K562 (cell line): Measurements from ENCODE around the gene AP2A2. TPM values are rescaled to one million over a fixed set of nuclear protein-coding genes. Genes with fewer than 3 reads are reported as not detected.
A peak's percentile ranks its signal among the peaks of the same experiment; 100 is the strongest.

Experiments
- ATAC-seq: fragments of 200-7000 bp; cut with Tn5 transposase; 3 replicates; pipeline ENCODE4 v1.9.1; 2020; ENCODE audit warnings: moderate library complexity
- BruUV-seq: library from RNA; stranded (reverse); fragments of 400-500 nt; replicated peaks from 2 replicates; lab custom pipeline; 2021; lab: Mats Ljungman, UMichigan
- CTCF ChIA-PET: fragments of 300-600 bp; formaldehyde crosslinking; extraction: SDS; loops from one replicate; lab custom pipeline; 2021; ENCODE audit warnings: low intra/inter-chr PET ratio; lab: Yijun Ruan, JAX
- POLR2A ChIA-PET: fragments of 300-600, 350-650 bp; sonication (Branson Sonifier 250); formaldehyde crosslinking; extraction: SDS; loops from one replicate; lab custom pipeline; 2021; ENCODE audit warnings: antibody characterized with exemption, inconsistent platforms; lab: Yijun Ruan, JAX
- DNase-seq, 4 experiments: peaks; one replicate each; pipeline versions ENCODE4 v3.0.0 to v3.0.0-alpha.2; 2011 to 2018; ENCODE audit warnings: low spot score in 3 of 4, mixed read lengths in 3 of 4; ENCODE audit errors: extremely low read depth in 1 of 4
- FAIRE-seq: peaks from 2 replicates; lab custom pipeline; 2011; peaks lifted over from hg19 to GRCh38; lab: Jason Lieb, UNC
- H2AFZ ChIP-seq: 2 replicates; pipeline ENCODE4 v1.6.0; 2011; ENCODE audit warnings: low read depth, low read length, control low read depth, inconsistent platforms
- H3K27ac ChIP-seq: fragments of 200-600 bp; 3 replicates; pipeline ENCODE4 v1.8.0; 2011; ENCODE audit warnings: low read depth, mild to moderate bottlenecking, control low read depth, inconsistent platforms, low read length, moderate library complexity, mixed read lengths; ENCODE audit errors: extremely low read depth
- H3K27me3 ChIP-seq, 2 experiments: fragments of 300-600 bp in 1 of 2; 2 replicates in 1 of 2; 3 replicates in 1 of 2; pipeline versions ENCODE4 v1.6.0 to v1.8.0; 2011; ENCODE audit warnings: inconsistent platforms in 2 of 2, low read length in 2 of 2, mild to moderate bottlenecking in 1 of 2, mixed read lengths in 1 of 2, moderate library complexity in 1 of 2; ENCODE audit not compliant: control insufficient read depth in 2 of 2, insufficient read depth in 2 of 2
- H3K36me3 ChIP-seq: fragments of 300-600 bp; 3 replicates; pipeline ENCODE4 v1.8.0; 2011; ENCODE audit warnings: mild to moderate bottlenecking, low read length, inconsistent platforms; ENCODE audit not compliant: control insufficient read depth, insufficient read depth
- H3K4me1 ChIP-seq, 2 experiments: fragments of 200-600 bp in 1 of 2; replicated peaks in 1 of 2; 2 replicates in 1 of 2; 3 replicates in 1 of 2; pipeline versions ENCODE4 v1.5.1 to v1.8.0; 2011; ENCODE audit warnings: inconsistent platforms in 2 of 2, low read length in 2 of 2, mild to moderate bottlenecking in 1 of 2, mixed read lengths in 1 of 2, moderate library complexity in 1 of 2; ENCODE audit not compliant: control insufficient read depth in 2 of 2, insufficient read depth in 2 of 2
- H3K4me2 ChIP-seq: 2 replicates; pipeline ENCODE4 v1.6.1; 2011; ENCODE audit warnings: low read length, control low read depth, inconsistent platforms, mixed read lengths; ENCODE audit not compliant: insufficient read depth
- H3K4me3 ChIP-seq: fragments of 200-600 bp; sonication (generic), shearing (Covaris generic); 2 replicates; pipeline ENCODE4 v1.5.1; 2016; ENCODE audit warnings: control low read depth, inconsistent platforms
- H3K79me2 ChIP-seq: fragments of 200-600 bp; 3 replicates; pipeline ENCODE4 v1.8.0; 2011; ENCODE audit warnings: low read length, inconsistent platforms; ENCODE audit not compliant: control insufficient read depth, insufficient read depth
- H3K9ac ChIP-seq, 2 experiments: 2 replicates each; pipeline versions ENCODE4 v1.6.0 to v1.6.1; 2011; ENCODE audit warnings: low read depth in 2 of 2, low read length in 2 of 2, control low read depth in 1 of 2, inconsistent platforms in 1 of 2, mild to moderate bottlenecking in 1 of 2, mixed read lengths in 1 of 2; ENCODE audit not compliant: insufficient read depth in 1 of 2
- H3K9me1 ChIP-seq: one replicate; pipeline ENCODE4 v1.6.0; 2011; ENCODE audit warnings: inconsistent platforms, mild to moderate bottlenecking, low read length, moderate library complexity; ENCODE audit not compliant: control insufficient read depth, insufficient read depth
- H3K9me3 ChIP-seq: replicated peaks from 2 replicates; pipeline ENCODE4 v1.5.1; 2011; ENCODE audit warnings: low read depth, low read length, inconsistent platforms; ENCODE audit not compliant: control insufficient read depth, insufficient read depth
- H4K20me1 ChIP-seq: replicated peaks from 2 replicates; pipeline ENCODE4 v1.6.1; 2011; ENCODE audit warnings: low read length, inconsistent platforms, mixed read lengths; ENCODE audit not compliant: control insufficient read depth, insufficient read depth
- BRCA1 ChIP-seq, 2 experiments: fragments of 450-650 bp in 1 of 2; sonication (generic) in 1 of 2; formaldehyde crosslinking in 1 of 2; IDR thresholded peaks; 2 replicates each; pipeline versions ENCODE4 v1.5.0 to v1.6.1; 2017 to 2020; ENCODE audit warnings: mild to moderate bottlenecking in 1 of 2, missing genetic modification reagents in 1 of 2
- POLR2G ChIP-seq: fragments of 200-400 bp; formaldehyde crosslinking; IDR thresholded peaks from 2 replicates; pipeline ENCODE4 v1.6.1; 2017; ENCODE audit warnings: low read depth, mild to moderate bottlenecking, antibody characterized with exemption, low read length, moderate library complexity
- RHOXF2B ChIP-seq: fragments of 250-450 bp; sonication (Bioruptor Pico); conservative IDR thresholded peaks from 2 replicates; pipeline ENCODE4 v1.5.1; 2021
- SREBF2 ChIP-seq: sonication (generic); formaldehyde crosslinking; IDR thresholded peaks from 2 replicates; pipeline ENCODE4 v1.4.0; 2020; ENCODE audit warnings: mild to moderate bottlenecking, missing genetic modification reagents
- ZNF217 ChIP-seq: sonication (generic); formaldehyde crosslinking; IDR thresholded peaks from 2 replicates; pipeline ENCODE4 v1.8.0; 2022; ENCODE audit warnings: mild to moderate bottlenecking, missing genetic modification reagents
- WGBS: fragments of 100-300 bp; shearing (Covaris generic); methylation state at CpG from one replicate; pipeline ENCODE4 v1.1.6; 2016; ENCODE audit warnings: low coverage, mixed read lengths; ENCODE audit not compliant: insufficient coverage; ENCODE audit errors: missing lambda C conversion rate; 5-methylcytosine and 5-hydroxymethylcytosine counted together
- in situ Hi-C: fragments of 300-500 bp; cut with MboI; formaldehyde crosslinking; loops from 4 replicates; pipeline ENCODE4 v1.15.0; 2018; ENCODE audit warnings: inconsistent platforms, mixed read lengths
- intact Hi-C: fragments of 100-400 bp; cut with micrococcal nuclease; formaldehyde crosslinking; loops from 2 replicates; pipeline ENCODE4 v1.14.2; 2022
- polyA plus RNA-seq, 8 experiments: library from polyadenylated mRNA; depleted of rRNA in 4 of 8; stranded (reverse) in 5 of 8; unstranded in 3 of 8; fragments of >200 nt; fragmentation: Nextera tagmentation in 2 of 8; fragmentation: Illumina TruSeq in 1 of 8; extraction: Ambion mirVana in 2 of 8; extraction: Trizol in 1 of 8; gene quantifications; 2 replicates each; pipeline versions ENCODE4 v1.2.1 to v1.2.3, GENCODE V29; 2011 to 2014; ENCODE audit warnings: inconsistent platforms in 1 of 8, missing spikeins in 1 of 8
- total RNA-seq, 7 experiments: library from RNA; depleted of rRNA in 6 of 7; stranded (reverse); fragments of >200 nt in 6 of 7; fragmentation: Illumina TruSeq in 2 of 7; extraction: Trizol in 2 of 7; gene quantifications; 2 replicates each; pipeline versions ENCODE4 v1.2.1 to v1.2.3, GENCODE V29; 2011 to 2021; ENCODE audit warnings: low replicate concordance in 1 of 7
- TF ChIP-seq, protein P1 (sequence below): IDR thresholded peaks from 3 replicates; pipeline ENCODE4 v1.6.1; 2011; ENCODE audit warnings: borderline replicate concordance, mild to moderate bottlenecking, moderate library complexity; ENCODE audit not compliant: insufficient read length; ENCODE audit errors: extremely low read depth
- TF ChIP-seq, protein P2 (sequence below), 2 experiments: IDR thresholded peaks in 1 of 2; conservative IDR thresholded peaks in 1 of 2; 2 replicates each; pipeline ENCODE4 v1.6.1; 2016; ENCODE audit warnings: low read depth in 2 of 2, mild to moderate bottlenecking in 1 of 2, missing compliant biosample characterization in 1 of 2, missing genetic modification characterization in 1 of 2, moderate library complexity in 1 of 2

The AP2A2 gene
- total and polyA plus RNA-seq, 9 of the 15 experiments (the other 6 are each of a cell fraction or from before 2014, with no cell fraction given) = 0.69 to 41.7 (median 15.2) TPM

DNA sequence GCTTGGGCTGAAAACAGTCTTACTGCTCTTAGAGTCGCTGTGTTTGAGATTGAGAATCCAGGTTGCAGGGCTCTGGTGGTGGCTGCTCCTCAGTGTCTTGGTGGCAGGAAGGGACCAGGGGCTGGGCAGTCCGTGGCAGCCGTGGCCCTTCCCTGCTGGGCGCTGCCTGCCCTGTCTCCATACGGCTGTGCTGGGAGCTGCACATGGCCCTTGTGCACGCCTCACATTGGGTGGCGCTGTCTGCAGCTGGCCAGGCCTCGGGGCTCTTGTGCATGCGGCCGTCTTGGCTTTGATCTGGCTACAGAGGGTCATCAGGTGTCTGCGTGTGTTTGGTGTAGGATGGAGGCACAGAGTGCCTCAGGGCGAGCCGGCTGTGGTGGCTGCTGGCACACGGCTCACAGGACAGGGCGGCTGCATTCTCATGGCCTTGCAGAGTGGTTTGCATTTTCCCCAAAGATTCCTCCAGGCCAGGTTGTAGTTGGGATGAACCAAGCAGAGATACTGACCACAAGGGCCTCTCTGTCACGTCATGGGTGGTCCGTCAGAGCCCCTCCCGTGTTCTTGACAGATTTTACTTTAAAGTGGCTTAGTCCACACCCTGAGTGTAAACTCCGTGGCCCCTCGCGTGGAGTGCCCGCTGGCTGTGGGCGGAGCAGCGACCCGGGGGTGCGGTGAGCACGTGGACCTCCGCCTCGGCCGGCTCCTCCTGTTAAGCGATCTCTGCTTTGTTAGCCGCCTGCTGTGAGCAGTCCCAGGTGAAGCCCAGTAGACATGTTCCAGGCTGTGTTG lies 76.1 kb downstream of the AP2A2 start:
- POLR2A ChIA-PET = interaction anchor here (0.6 kb wide), 1 partner anchor 10 kb away, joined by 3 read pairs; no protein-coding TSS in a partner anchor

DNA sequence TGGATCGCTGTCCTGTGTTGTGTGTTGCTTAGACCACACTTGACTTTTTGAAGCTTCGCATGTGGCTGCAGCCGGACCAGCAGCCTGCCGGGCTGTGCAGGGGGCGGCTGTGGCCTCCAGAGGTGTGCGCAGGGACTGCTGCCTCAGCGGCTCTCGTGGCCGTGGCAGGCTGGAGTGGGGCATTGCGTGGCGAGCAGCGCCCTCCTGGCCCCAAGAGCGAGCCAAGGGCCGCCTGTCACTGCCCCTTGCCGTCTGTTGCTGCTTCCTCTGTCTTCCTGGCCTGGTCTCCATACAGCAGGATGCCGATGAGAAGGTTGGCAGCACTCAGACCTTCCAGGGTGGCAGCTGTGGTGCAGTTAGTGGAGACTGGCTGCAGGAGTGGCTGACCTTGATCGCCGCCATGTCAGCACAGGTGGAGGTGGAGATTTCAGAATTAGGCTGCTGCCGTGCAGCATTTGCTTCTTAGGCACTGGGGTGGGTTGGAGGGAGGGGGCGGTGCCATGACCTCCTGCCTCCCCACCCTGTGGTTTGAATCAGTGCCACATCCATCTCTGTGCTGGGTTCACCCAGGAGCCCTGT lies 76.8 kb downstream of the AP2A2 start:
- H3K79me2 ChIP-seq = no peaks in the 10 kb centered on the region
- H4K20me1 ChIP-seq = no peaks in the 10 kb centered on the region; the same call in 1 of the 2 replicates
- CTCF ChIA-PET = no interaction called here
- no peak for DNase-seq
- peaks cover 46% of the 10 kb centered on the region; the same call in 1 of the 3 replicates for H3K36me3 ChIP-seq
- no peak overlapping the region for H3K4me3 ChIP-seq
- no peak overlapping the region for H3K4me2 ChIP-seq
- H3K4me1 ChIP-seq = peaks cover 0 to 17% of the 10 kb centered on the region in 2 experiments; a peak in 2 of 5 replicates
- no peaks in the 10 kb centered on the region for H3K9me3 ChIP-seq
- no peak for ATAC-seq
- intact Hi-C loops (no loop called here), in situ Hi-C loops (no loop called here)
- H3K9ac ChIP-seq = no peak overlapping the region; a peak in 2 of 4 replicates
- WGBS = 92% methylated on average over 14 of the region's 20 CpGs
- no peak overlapping the region for H3K27ac ChIP-seq
- no peak for FAIRE-seq
- POLR2A ChIA-PET = no interaction called here
- H2AFZ ChIP-seq = no peak overlapping the region
- no peaks in the 10 kb centered on the region for H3K9me1 ChIP-seq
- BruUV-seq = no TSS peak
- no peaks in the 10 kb centered on the region for H3K27me3 ChIP-seq
- TF ChIP-seq BRCA1 (IDR thresholded peaks at IDR 0.05) (no peak), BRCA1 (CRISPR knock-in tag; IDR thresholded peaks at IDR 0.05) (no peak), ZNF217 (CRISPR knock-in tag) (no peak), SREBF2 (CRISPR knock-in tag) (no peak)
- TF ChIP-seq, protein P1, sequence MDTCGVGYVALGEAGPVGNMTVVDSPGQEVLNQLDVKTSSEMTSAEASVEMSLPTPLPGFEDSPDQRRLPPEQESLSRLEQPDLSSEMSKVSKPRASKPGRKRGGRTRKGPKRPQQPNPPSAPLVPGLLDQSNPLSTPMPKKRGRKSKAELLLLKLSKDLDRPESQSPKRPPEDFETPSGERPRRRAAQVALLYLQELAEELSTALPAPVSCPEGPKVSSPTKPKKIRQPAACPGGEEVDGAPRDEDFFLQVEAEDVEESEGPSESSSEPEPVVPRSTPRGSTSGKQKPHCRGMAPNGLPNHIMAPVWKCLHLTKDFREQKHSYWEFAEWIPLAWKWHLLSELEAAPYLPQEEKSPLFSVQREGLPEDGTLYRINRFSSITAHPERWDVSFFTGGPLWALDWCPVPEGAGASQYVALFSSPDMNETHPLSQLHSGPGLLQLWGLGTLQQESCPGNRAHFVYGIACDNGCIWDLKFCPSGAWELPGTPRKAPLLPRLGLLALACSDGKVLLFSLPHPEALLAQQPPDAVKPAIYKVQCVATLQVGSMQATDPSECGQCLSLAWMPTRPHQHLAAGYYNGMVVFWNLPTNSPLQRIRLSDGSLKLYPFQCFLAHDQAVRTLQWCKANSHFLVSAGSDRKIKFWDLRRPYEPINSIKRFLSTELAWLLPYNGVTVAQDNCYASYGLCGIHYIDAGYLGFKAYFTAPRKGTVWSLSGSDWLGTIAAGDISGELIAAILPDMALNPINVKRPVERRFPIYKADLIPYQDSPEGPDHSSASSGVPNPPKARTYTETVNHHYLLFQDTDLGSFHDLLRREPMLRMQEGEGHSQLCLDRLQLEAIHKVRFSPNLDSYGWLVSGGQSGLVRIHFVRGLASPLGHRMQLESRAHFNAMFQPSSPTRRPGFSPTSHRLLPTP = no peak
- TF ChIP-seq, protein P2, sequence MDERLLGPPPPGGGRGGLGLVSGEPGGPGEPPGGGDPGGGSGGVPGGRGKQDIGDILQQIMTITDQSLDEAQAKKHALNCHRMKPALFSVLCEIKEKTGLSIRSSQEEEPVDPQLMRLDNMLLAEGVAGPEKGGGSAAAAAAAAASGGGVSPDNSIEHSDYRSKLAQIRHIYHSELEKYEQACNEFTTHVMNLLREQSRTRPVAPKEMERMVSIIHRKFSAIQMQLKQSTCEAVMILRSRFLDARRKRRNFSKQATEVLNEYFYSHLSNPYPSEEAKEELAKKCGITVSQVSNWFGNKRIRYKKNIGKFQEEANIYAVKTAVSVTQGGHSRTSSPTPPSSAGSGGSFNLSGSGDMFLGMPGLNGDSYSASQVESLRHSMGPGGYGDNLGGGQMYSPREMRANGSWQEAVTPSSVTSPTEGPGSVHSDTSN (CRISPR knock-in tag; IDR thresholded peaks at IDR 0.05; ENCODE audit: low read depth) = no peak
- TF ChIP-seq, protein P2 (tag; conservative IDR thresholded peaks at IDR 0.05; ENCODE audit: low read depth) = no peak

More for the DNA sequence above, 76.1 kb downstream of the AP2A2 start:
- Histone ChIP-seq H3K9me1 (no peaks in the 10 kb centered on the region), H3K36me3 (peaks cover 49% of the 10 kb centered on the region; the same call in 1 of the 3 replicates), H3K9me3 (no peaks in the 10 kb centered on the region), H3K4me2 (no peak overlapping the region), H3K4me1 (peaks cover 0 to 15% of the 10 kb centered on the region in 2 experiments; a peak in 2 of 5 replicates), H3K27me3 (no peaks in the 10 kb centered on the region), H3K4me3 (no peak overlapping the region), H3K9ac (no peak overlapping the region; a peak in 1 of 4 replicates), H4K20me1 (no peaks in the 10 kb centered on the region; the same call in 1 of the 2 replicates), H3K27ac (no peak overlapping the region), H3K79me2 (no peaks in the 10 kb centered on the region), H2AFZ (no peak overlapping the region)
- intact Hi-C loops (no loop called here), in situ Hi-C loops (no loop called here)
- DNase-seq (no peak), ATAC-seq (no peak), FAIRE-seq (no peak)
- no TSS peak for BruUV-seq
- TF ChIP-seq POLR2G = 0 out of 2 replicates have a peak, but pooled peaks have one; percentile 16
- no peak for TF ChIP-seq RHOXF2B
- 92% methylated on average over 30 of the region's 32 CpGs for WGBS
- CTCF ChIA-PET = no interaction called here
